ENCODE measurements around the gene NR4A1.

The NR4A1 gene

GRCh38 chr12:52023976-52024688 is 27.1 kb upstream of the NR4A1 start:
- no peak for TF ChIP-seq POLR2A (IDR thresholded peaks at IDR 0.05; ENCODE audit: low read length)
- no peak for TF ChIP-seq GATA1 (IDR thresholded peaks at IDR 0.05; ENCODE audit: low read depth, low read length)
- DNase-seq = peak in 1 of 2 experiments; percentile 66

GRCh38 chr12:52024845-52025230 is 26.4 kb upstream of the NR4A1 start:
- TF ChIP-seq POLR2A (IDR thresholded peaks at IDR 0.05; ENCODE audit: low read length) (no peak), GATA1 (IDR thresholded peaks at IDR 0.05; ENCODE audit: low read depth, low read length) (no peak)
- DNase-seq = peak; percentile 50 to 74

- no peak for DNase-seq
- TF ChIP-seq POLR2A (IDR thresholded peaks at IDR 0.05; ENCODE audit: low read length) = no peak
- no peak for TF ChIP-seq GATA1 (IDR thresholded peaks at IDR 0.05; ENCODE audit: low read depth, low read length)
These were observed 25.0 kb upstream of the NR4A1 start for GRCh38 chr12:52026263-52026662.

GRCh38 chr12:52027085-52027843 is 24.0 kb upstream of the NR4A1 start:
- TF ChIP-seq POLR2A (IDR thresholded peaks at IDR 0.05; ENCODE audit: low read length) (no peak), GATA1 (IDR thresholded peaks at IDR 0.05; ENCODE audit: low read depth, low read length) (no peak)
- DNase-seq = no peak

- TF ChIP-seq GATA1 (IDR thresholded peaks at IDR 0.05; ENCODE audit: low read depth, low read length) (no peak), POLR2A (IDR thresholded peaks at IDR 0.05; ENCODE audit: low read length) (no peak)
- DNase-seq = peak in 1 of 2 experiments; percentile 28
These were observed 21.6 kb upstream of the NR4A1 start for GRCh38 chr12:52029685-52030084.

GRCh38 chr12:52032446-52032803 is 18.8 kb upstream of the NR4A1 start:
- DNase-seq = peak in 1 of 2 experiments; percentile 35
- no peak for TF ChIP-seq GATA1 (IDR thresholded peaks at IDR 0.05; ENCODE audit: low read depth, low read length)
- TF ChIP-seq POLR2A (IDR thresholded peaks at IDR 0.05; ENCODE audit: low read length) = no peak

GRCh38 chr12:52032804-52033445 is 18.3 kb upstream of the NR4A1 start:
- no peak for TF ChIP-seq GATA1 (IDR thresholded peaks at IDR 0.05; ENCODE audit: low read depth, low read length)
- no peak for TF ChIP-seq POLR2A (IDR thresholded peaks at IDR 0.05; ENCODE audit: low read length)
- DNase-seq = peak; percentile 91 to 93

- DNase-seq = no peak
- TF ChIP-seq GATA1 (IDR thresholded peaks at IDR 0.05; ENCODE audit: low read depth, low read length) (no peak), POLR2A (IDR thresholded peaks at IDR 0.05; ENCODE audit: low read length) (no peak)
These were observed 17.6 kb upstream of the NR4A1 start for GRCh38 chr12:52033446-52034140.

- no peak for TF ChIP-seq GATA1 (IDR thresholded peaks at IDR 0.05; ENCODE audit: low read depth, low read length)
- TF ChIP-seq POLR2A (IDR thresholded peaks at IDR 0.05; ENCODE audit: low read length) = no peak
These were observed 16.1 kb upstream of the NR4A1 start for GRCh38 chr12:52035190-52035589.

GRCh38 chr12:52035926-52036325 is 15.3 kb upstream of the NR4A1 start:
- no peak for DNase-seq
- no peak for TF ChIP-seq POLR2A (IDR thresholded peaks at IDR 0.05; ENCODE audit: low read length)

More at GRCh38 chr12:52035190-52035589, 16.1 kb upstream of the NR4A1 start:
- no peak for DNase-seq

- TF ChIP-seq POLR2A (IDR thresholded peaks at IDR 0.05; ENCODE audit: low read length) = peak; percentile 40
- TF ChIP-seq GATA1 (IDR thresholded peaks at IDR 0.05; ENCODE audit: low read depth, low read length) = no peak
- DNase-seq = peak; percentile 51 to 71
These were observed 14.6 kb upstream of the NR4A1 start for GRCh38 chr12:52036587-52037171.

- DNase-seq = no peak
- TF ChIP-seq POLR2A (IDR thresholded peaks at IDR 0.05; ENCODE audit: low read length) (no peak), GATA1 (IDR thresholded peaks at IDR 0.05; ENCODE audit: low read depth, low read length) (no peak)
These were observed 13.9 kb upstream of the NR4A1 start for GRCh38 chr12:52037248-52037861.

- TF ChIP-seq POLR2A (IDR thresholded peaks at IDR 0.05; ENCODE audit: low read length) = no peak
- no peak for TF ChIP-seq GATA1 (IDR thresholded peaks at IDR 0.05; ENCODE audit: low read depth, low read length)
- no peak for DNase-seq
These were observed 12.8 kb upstream of the NR4A1 start for GRCh38 chr12:52038447-52038846.

All from erythroblast (primary cell).